GF-D8 (cell line): ENCODE results near the gene KLC4.
"Not testable (repeated sequence)": the region's sequence is repeated elsewhere in the genome, so short reads cannot be mapped to it uniquely, and the experiment has no call there.

Source experiments
- DNase-seq: peaks from one replicate; lab custom pipeline; 2025; lab: John Stamatoyannopoulos, UW

Gene KLC4

DNA sequence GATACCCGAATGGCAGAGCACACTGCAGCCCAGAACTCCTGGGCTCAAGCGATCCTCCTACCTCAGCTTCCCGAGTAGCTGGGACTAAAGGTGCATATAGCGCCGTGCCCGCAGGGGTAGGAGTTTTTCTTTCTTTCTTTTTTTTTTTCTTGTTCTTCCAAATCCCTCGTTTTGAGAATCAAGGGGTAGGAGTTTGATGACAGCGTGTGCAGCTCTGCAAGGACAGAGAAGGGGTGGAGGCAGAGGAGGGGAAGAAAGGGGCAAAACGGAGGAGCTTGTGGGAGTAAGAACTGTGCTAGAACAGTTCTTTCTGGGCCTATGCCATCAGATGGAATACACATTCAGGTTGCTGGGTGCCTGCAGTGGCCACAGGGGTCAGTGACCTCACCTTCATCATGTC, 22.7 kb upstream of the KLC4 start:
- no peak for DNase-seq

DNA sequence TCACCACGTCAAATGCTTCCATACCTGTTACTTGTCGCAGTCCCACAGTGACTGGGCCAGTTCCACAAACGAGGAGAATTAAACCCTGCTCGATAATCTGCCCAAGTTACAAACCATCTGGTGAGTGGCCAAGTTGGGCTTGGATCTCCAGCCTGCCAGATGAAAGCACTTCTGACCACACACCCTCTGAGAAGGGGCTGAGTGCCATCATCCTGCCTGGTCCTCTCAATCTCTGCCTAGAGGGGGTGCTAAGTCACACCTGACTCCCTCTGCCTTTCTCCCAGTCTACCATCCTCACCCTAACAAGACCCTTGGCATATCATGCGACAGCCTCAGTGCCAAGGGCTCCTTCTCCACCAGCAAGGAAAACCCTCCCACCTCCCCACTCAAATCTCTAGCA, 22.2 kb upstream of the KLC4 start:
- DNase-seq, result no peak

DNA sequence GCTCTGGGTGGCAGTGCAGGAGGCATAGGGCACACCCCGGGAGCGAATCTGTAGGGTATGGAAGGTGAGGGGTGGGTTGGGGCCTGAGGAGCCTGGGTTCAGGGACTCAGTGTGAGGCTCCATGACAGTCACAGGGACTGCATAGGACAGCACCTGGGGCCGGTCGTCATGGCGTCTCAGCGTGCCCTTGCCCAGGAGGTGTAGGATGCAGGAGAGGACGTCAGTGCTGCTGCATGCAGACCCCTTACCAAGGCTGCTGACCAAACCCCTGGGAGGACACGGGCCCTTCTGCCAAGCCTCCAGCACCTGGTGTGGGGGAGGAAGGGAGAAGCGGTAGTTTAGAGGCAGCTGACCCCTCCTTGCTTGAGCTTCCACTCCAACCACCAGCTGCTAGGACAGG, 21.7 kb upstream of the KLC4 start:
- no peak for DNase-seq

DNA sequence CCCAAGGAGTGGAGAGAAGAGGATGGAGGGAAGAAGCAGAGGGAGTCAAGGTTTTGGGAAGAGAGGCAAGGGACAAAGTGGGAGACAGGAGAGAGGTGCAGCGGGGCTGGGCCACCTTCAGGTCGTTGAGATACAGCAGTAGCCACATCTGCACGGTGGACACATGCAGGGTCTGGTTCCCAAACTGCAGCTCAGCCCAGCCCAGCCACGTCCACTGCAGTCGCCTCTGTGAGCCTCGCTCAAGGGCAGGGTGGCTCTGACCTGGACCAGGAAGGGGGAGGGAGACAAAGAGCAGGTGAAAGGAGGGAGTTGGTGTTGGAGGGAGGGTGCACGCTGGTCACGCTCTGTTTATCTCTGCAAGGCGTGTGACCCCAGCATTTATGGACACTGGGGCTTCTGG, 20.7 kb upstream of the KLC4 start:
- no peak for DNase-seq

DNA sequence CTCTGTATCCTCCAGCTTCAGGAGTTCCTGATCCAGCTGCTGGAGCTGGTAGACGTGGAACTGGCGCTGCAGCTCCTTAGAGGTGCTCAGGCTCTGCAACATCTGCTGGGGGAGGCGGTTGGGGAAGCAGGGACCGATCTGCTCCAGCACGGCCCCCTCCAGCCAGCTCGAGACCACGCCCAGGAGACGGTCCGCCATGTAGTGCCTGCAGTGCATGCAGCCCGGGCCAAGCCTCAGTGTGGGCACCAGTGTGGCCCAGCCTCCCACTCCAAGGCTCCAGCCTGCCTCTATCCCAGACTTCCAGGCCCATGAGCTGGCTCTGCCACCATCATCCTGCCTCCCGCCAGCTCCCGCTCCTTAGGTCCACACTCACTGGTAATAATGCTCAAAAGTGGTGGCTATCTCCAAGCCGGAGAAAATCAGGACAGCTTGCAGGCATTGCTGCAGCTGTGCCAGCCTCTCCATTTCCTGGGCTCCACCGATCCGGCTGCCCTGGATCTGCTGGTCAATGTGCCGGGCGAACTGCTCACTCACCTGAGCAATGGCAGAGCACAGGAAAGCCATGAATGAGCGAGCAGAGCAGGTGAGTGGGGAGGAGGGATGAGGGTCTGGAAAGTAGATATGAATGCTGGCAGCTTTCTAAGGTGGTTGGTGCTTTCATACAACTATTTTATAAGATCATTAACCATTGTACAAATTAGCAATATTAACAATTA, 18.7 kb upstream of the KLC4 start:
- DNase-seq, result no peak

DNA sequence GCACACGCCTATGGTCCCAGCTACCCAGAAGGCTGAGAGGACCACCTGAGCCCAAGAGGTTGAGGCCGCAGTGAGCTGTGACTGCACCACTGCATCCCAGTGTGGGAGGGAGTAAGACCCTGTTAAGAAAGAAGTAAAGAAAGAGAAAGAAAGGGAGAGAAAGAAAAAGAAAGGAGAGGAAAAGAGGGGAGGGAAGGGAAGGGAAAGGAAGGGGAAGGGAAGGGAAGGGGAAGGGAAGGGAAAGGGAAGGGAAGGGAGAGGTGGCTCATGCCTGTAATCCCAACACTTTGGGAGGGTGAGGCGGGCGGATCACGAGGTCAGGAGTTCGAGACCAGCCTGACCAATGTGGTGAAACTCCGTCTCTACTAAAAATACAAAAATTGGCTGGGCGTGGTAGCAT, 18.0 kb upstream of the KLC4 start:
- DNase-seq, result not testable (repeated sequence)

DNA sequence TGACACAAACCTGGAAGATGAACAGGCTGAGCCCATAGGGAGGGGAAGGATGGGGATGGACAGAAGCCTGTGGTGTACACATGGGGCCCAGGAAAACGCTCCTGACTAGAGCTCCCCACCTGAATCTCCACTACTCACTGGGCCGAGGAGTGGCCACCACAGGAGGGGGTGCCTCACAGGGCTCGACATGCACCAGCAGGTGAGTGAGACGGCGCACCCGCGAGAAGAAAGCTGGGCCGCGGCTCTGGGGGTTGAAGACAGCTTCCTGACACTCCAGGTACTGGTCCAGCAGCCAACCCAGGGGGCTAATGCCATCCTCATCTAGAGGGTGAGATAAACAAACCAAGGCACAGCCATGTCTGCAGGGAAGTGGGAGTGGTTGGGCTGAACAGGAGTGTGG, 16.1 kb upstream of the KLC4 start:
- no peak for DNase-seq

DNA sequence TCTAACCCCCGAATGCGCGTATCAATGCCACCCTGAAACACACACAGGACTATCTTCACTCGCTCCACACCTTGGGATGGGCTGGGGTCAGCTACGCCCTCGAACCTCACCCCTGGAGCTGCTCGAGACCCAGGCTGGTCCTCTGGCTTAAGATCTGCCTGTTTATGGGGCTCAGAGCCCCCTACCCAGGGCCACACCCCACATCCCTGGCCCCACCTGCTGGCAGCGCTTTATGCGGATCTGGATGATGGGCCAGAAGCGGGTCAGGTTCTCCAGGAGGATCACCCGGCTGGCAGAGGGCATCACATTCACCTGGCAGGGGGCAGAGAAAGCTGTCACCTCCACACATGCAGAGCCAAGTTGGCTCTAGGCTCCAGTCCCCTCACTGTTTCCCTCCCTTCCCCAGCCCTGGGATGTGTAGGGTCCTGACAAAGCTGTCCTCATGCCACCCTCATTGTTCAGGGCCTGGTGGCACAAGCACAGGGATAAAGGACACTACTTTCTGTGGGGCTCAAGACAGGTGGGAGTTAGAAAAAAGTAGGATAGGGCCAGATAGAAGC, 14.0 kb upstream of the KLC4 start:
- no peak for DNase-seq

DNA sequence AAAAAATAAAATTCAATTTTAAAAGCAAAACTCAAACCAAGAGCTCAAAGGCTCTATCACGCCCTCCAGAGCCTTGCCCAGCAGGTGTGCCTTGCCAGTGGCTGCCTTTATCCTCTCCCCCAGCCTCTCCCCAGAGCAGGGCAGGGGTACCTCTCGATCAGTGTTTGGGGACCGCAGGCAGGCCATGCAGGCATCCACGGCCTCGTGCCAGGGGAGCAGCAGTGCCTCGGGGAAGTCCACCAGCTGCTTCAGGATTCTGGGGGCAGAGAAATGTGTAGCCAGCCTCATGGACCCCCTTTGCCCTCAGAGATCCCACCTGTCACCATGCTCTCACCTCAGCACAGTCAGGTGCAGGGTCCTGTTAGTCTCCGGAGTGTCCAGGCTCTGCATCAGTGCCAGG, 11.4 kb upstream of the KLC4 start:
- DNase-seq, result no peak

DNA sequence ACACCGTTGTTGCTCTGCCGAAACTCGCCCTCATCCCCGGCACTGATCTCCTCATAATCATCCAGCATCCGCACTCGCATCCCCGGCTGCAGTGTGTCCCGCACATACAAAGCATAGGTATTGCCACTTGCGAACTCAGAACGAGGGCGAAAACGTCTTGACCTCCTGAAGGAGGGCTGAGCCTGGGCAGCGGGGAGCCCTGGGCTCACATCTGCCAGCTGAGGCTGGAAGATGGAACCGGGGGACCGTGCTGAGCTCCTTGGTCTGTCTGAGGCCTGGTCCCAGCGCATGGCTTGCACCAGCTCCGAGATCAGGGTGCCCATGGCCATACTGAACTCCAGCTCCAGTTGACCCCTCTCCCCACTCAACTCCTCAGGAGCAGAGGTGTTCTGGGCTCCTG, 8.4 kb upstream of the KLC4 start:
- DNase-seq, result no peak

DNA sequence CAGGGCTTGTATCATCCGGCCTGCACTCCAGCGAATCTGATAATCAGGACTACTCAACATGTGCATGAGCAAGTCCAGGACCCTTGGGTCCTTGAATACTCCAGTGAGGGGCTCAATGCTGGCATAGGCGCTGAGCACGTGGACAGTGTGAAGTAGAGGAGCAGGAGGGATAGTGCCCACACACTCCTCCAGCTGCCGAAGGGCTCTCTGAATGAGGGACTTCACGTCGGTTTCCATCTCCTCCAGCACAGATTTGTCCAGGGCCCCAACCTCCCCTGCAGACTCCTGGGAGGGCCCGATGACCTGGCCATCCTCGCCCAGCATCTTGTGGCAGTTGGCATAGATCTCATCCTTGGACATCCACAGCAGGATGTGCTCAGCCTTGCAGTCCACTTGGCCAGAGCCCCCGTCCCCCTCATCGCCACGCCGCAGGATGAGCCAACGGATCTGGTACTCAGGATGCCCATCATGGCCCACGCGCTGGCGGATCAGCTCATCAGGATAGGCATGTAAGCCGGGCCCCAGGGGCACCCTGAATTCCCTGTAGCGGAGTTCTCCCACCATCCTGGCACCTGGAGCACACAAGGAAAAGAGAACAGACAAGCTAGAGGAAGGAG, 7.1 kb upstream of the KLC4 start:
- DNase-seq, result no peak

DNA sequence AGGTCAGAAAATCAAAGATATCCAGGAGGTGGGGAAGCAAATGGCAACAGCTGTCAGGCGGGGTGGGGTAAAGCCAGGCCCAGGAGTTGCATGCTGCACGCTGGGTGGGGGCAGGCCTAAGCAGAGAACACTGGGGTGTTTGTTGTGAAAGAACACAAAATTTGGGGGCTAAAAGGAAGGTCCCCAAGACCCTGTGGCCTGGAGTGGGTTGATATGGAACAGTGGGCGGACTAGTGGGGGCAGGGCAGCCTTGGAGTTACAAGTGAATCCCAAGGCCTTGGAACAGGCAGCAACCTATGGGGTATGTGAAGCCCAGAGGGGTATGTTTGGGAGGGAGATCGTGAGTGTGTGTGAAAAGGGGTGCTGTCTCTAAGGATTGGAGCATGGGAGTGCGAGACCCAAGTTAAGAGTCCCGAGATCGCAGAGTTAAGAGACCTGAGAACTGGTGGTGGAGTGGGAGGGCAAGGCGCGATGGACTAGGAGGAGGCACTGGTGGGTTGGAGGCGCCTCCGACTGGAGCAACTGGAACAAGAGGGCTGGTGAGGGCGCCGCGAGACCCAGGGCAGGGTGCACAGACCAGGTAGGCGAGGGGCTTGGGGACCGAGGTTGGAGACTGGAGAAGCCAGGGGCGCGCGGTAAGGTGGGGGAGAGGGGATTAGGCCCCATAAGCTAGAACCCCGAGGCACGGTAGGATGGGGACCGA, 6.4 kb upstream of the KLC4 start:
- no peak for DNase-seq

DNA sequence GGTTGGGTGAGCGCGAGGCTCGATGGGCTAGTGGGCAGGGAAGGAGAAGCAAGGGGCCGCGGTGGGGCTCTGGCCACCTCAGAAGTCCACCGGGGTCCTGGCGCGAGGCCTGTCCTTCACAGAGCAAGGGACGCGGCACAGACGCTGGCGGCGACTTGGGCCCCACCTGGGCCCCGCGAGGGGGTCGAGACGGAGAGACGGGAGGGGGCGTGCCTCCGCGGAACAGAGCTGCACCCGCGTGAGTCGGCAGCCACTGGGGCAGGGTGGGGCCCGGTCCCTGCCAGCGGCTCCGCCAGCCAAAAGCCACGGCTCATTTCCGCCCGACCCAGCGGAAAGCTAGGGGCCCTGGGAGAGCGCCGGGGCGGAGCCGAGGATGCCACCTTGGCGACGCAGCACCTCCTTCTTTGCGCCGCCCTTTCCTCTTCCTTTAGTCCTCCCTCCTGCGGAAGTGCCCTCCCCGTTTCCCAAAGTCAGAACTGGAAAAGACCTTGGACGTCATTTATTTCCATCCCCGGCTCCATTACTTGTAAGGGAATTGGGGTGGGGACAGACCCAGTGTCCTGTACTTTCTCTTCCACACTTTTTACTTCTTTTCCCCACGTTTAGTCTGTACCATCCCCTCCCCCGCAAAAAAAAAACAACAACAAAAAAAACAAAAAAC, 5.8 kb upstream of the KLC4 start, which contains the start of gene CUL7:
Gene CUL7 (minus strand): TSS at position 307 of the 661 bp plus-strand sequence. CDS start 1,063 bp downstream, outside the sequence.
- DNase-seq, result peak; percentile 83

DNA sequence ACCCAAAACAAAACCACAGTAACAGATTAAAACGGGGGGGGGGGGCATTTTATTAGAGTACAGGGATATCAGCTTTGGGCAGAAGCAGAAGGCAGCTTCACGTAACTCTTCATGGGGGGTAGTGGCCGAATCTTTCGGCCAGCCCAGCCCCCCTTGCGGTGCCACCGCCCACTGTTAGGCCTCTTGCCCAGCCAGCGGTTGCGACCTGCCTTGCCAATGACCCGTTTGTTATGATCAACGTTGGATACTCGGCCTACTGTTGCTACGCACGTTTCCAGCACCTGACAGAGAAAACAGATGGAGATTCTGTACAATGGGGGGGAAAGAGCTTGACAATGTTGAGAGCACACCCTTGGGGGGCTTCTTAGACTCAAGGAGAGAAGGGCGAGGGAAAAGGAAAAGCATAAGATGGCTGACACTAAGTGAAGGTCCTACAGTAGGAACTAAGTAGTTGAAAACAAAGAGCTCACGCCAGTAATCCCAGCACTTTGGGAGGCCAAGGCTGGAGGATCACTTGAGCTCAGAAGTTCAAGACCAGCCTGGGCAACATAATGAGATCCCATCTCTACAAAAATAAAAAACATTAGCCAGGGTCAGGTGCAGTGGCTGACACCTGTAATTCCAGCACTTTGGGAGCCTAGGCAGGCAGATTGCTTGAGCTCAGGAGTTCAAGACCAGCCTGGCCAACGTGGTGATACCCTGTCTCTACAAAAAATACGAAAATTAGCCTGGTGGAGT, 5.1 kb upstream of the KLC4 start:
- DNase-seq, result no peak

DNA sequence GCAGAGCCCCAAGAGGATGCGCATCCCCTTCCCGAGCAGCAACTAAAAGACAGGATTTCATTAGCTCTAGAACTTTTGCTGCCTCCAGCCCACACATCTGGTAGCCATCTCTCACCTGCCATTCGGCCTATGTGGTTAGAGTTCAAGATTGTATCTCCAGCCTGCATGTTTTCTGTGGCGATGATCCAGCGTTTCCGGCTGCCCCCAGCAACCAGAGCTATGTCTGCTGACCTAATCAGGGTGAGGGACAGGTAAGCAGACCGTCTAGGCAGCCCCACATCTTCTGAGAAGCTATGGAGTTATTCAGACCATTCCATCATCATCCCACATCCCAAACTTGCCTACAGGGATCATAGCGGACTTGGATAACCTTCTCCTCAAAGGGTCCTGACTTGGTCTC, 3.5 kb upstream of the KLC4 start:
- no peak for DNase-seq

DNA sequence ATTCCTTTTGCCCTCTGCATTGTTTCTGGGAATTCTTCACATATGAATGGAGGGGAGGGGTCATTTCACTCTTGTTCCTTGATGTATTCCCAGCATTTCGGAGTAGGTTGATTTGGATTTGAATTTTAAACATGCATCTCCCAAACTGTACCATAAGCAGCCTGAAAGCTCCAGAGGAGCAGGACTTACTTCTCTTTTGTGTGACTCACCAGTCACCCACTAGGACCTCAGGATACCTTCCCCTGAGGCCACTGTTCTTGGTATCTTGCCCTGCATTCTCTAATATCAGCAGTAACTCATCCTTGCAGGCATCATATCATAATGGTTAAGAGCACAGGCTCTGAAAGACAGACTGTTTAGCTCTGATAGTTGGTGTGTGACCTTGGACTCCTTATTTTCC, 900 bp upstream of the KLC4 start:
- no peak for DNase-seq

DNA sequence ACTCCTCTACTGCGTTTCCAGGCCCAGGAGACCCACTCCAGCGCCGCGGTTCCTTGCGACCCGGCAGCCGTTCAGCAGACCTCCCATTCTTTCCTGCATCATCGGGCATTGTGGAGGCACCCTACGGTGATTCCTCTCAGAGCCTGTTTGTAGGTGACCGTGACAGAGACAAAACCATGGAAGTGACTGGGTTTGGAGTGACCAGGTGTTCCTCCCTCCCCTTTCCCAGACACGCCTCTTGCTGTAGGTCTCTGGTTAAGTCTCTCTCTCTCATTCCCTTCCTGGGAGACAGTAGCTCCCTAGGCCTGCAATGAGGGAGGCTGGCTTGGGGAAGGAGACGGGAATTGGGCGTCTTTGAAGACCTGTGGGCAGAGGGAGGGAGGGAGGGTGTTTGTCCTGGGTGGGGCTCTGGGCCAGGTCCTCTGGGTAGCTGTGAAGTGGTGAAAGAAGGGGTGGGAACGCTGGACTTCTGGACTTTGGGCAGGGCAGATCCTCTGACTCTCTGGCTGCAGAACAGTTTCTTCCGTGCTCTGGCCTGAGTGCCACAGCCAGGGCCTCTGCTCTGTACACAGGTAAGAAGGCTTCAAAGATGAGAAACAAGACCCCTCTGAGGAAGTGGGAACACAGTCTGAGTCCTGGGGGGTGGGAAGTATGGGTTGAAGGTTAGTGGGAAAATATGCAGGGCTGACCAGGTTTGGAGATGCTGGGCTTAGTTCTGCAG, 763 bp downstream of the KLC4 start:
- DNase-seq, result no peak

DNA sequence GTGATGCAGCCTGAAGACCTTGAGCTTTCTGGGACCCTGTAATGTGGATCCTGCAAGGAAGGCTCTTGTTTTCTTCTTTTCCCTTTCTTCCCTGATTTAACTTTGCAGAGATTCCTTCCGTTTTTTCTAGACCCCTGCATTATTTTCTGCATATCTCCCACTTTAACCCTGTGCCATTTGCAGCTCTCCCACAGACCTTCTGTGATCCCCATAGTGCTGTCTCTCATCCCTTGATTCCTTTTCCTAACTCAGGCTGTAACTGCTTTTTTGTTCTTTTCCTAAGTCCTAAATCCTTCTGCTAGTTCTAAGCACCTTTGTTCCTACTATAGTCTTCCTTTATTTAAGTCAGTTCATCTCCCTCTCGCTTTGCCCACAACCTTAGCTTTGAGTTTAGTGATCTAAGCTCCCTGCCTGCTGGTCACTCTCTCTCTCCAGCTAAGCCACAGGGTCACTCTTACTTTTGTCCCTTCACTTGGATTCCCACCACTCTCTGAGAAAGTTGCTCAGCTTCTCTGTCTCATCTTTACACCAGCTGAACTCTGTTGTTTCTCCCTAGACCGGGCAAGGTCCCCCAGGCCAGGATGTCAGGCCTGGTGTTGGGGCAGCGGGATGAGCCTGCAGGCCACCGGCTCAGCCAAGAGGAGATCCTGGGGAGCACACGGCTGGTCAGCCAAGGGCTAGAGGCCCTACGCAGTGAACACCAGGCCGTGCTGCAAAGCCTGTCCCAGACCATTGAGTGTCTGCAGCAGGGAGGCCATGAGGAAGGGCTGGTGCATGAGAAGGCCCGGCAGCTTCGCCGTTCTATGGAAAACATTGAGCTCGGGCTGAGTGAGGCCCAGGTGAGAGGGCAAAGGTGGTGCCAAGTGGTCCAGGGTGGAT, 1.6 kb downstream of the KLC4 start:
- DNase-seq, result no peak

DNA sequence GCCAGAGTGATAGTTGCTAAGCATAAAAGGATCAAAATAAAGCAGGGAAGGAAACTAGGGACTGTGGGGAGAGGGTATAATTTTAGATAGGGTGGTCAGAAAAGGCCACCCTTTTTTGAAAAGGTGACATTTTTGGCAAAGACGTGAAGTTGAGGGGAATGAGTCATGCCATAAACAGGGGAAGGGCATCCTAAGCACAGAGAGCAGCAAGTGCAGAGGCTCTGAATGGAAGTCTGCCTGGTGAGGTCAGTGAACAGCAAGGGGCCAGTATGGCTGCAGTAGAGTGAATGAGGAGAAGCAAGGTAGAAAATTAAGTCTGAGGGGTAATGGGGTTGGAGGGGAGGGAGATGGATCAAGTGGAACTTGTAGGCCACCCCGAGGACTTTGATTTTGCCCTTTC, 2.4 kb downstream of the KLC4 start:
- DNase-seq, result no peak

DNA sequence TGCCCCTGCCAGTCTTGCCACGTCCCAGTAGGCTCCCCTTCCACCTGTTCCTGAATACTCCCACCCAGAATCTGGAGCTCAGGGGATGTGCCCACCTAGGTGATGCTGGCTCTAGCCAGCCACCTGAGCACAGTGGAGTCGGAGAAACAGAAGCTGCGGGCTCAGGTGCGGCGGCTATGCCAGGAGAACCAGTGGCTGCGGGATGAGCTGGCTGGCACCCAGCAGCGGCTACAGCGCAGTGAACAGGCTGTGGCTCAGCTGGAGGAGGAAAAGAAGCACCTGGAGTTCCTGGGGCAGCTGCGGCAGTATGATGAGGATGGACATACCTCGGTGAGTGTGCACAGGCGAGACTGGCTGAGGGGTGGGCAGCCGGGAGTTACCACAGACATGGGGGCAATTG, 3.4 kb downstream of the KLC4 start:
- DNase-seq, result no peak
